ENCODE results near the gene KAT5.
A peak's percentile ranks its signal among the peaks of the same experiment; 100 is the strongest.
"Not testable (repeated sequence)": the region's sequence is repeated elsewhere in the genome, so short reads cannot be mapped to it uniquely, and the experiment has no call there.

The KAT5 gene

DNA sequence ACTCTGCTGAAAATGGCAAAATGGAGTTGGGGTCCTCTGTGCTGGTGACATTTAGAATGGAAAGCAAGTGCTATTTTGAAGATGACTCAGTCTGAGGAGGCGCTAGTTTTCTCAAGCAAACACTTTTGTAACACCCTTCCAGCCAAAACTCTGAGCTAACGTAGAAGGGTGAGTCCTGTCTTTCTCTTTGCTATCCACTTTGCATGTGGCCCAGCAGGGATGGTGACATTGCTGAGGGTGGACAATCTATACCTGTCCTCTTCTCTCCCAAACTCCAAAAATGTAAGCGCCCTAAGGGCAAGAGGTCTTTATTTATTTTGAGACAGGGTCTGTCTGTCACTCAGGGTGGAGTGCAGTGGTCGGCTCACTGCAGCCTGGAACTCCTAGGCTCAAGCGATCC, 3.6 kb upstream of the KAT5 start:
- DNase-seq (ENCODE audit: low read depth in 1 of 2, low spot score in 1 of 2): no peak

DNA sequence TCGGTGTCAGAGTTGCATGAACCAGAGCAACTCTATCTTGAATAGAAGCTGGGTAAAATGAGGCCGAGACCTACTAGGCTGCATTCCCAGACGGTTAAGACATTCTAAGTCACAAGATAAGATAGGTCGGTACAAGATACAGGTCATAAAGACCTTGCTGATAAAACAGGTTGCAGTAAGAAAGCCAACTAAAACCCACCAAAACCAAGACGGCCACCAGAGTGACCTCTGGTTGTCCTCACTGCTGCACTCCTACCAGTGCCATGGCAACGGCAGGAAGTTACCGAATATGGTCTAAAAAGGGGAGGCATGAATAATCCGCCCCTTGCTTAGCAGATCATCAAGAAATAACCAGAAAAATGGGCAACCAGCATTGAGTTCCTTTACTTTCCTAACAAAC, 2.4 kb upstream of the KAT5 start:
- DNase-seq (ENCODE audit: low read depth in 1 of 2, low spot score in 1 of 2): no peak

DNA sequence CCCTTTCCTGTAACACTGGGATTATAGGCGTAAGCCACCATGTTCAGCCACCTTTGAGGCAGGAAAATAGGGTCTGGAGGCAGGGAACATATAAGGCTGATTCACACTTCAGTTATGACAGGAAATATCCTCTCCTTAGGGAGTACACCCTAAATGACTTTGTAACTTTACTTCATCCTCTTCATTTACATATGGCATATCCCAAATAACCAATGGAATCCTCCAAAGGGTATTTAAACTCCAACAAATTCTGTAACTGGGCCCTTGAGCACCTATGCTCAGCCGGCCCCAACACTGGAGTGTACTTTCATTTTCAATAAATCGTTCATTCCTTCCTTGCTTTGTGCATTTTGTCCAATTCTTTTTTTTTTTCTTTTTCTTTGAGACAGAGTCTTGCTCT, 1.6 kb upstream of the KAT5 start:
- DNase-seq (ENCODE audit: low read depth in 1 of 2, low spot score in 1 of 2): no peak

DNA sequence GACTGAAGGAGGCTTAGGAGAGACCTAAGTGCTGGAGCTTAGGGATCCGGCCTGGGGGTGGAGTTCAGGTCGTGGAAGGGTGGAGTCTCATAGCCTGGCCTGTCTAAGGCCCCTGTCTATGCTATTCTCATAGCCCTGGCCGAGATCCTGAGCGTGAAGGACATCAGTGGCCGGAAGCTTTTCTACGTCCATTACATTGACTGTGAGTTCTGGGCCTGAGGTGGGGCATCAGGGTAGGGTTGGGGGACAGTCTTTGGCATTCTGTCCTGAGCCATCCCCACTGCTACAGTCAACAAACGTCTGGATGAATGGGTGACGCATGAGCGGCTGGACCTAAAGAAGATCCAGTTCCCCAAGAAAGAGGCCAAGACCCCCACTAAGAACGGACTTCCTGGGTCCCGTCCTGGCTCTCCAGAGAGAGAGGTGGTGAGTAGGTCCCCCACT, 603 bp downstream of the KAT5 start:
- DNase-seq (ENCODE audit: low read depth in 1 of 2, low spot score in 1 of 2): no peak

DNA sequence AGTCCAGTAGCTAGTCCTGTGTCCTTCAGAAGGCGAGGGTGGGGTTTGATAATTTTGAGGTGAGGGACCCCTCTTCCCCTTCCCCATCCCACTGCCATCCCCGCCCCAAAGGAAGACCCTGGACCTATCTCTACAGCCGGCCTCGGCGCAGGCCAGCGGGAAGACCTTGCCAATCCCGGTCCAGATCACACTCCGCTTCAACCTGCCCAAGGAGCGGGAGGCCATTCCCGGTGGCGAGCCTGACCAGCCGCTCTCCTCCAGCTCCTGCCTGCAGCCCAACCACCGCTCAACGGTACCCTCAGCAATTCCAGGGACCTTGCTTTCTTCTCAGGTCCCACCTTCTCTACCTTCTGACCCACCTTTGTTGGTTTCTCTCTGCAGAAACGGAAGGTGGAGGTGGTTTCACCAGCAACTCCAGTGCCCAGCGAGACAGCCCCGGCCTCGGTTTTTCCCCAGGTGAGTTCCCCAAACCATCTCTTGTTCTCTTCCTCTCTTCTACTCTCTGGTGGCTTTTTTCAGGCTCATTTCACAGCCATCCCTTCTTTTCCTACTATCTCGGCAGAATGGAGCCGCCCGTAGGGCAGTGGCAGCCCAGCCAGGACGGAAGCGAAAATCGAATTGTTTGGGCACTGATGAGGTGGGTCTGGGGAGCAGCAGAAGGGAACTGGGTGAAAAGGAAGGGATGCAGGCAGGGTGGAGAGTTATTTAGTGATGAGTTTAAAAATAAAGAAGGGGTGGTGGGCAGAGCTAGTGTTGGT, 1.3 kb downstream of the KAT5 start:
- no peak for DNase-seq (ENCODE audit: low read depth in 1 of 2, low spot score in 1 of 2)

DNA sequence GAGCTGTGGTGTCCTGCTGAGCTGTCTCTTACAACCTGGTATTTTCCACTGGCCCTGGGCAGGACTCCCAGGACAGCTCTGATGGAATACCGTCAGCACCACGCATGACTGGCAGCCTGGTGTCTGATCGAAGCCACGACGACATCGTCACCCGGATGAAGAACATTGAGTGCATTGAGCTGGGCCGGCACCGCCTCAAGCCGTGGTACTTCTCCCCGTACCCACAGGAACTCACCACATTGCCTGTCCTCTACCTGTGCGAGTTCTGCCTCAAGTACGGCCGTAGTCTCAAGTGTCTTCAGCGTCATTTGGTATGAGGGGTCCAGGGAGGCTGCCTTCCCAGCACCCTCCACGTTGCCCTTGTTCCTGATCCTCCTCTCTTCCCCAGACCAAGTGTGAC, 2.4 kb downstream of the KAT5 start:
- DNase-seq (ENCODE audit: low read depth in 1 of 2, low spot score in 1 of 2): no peak

DNA sequence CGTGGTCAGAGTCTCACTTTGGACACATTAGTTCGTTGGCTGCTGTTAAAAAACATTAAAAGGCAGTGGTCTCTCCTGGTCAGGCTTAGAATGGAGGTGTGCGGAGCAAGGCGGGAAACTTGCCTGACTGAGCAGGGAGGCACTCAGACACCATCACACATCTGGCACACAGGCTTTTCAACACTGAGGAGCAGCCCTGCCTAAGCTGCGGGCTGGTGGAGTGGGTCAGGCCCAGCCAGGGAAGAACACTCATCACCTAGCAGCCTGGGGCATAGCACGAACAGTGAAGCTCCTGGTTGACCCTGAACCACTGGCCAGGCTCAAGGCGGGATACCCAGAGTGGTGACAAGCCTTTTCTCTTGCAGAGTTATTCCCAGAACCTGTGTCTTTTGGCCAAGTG, 4.2 kb downstream of the KAT5 start:
- no peak for DNase-seq (ENCODE audit: low read depth in 1 of 2, low spot score in 1 of 2)

DNA sequence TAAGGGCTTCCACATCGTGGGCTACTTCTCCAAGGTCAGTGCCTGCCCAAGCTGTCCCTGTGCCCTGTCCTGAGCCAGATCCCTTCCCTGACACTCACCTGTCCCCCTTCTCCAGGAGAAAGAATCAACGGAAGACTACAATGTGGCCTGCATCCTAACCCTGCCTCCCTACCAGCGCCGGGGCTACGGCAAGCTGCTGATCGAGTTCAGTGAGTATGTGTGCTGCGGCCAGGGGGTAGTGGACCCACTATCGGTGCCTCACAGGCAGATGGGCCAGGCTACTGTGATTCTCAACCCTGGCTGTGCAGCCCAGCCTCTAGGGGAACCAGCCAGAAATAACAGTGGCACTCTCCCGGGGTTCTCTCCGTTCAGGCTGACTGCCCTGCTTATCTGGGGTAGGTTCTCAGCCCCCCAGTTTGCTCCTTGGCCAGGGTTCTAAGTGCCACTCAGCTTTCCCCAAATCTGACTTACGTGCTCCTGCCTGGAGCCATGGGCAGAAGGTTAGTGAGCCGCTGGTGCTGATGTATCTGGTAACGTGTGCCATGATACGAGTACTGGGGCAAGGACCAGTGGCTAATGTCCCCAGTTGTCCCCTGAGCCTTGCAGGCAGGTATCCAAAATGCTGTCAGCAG, 4.8 kb downstream of the KAT5 start:
- no peak for DNase-seq (ENCODE audit: low read depth in 1 of 2, low spot score in 1 of 2)

DNA sequence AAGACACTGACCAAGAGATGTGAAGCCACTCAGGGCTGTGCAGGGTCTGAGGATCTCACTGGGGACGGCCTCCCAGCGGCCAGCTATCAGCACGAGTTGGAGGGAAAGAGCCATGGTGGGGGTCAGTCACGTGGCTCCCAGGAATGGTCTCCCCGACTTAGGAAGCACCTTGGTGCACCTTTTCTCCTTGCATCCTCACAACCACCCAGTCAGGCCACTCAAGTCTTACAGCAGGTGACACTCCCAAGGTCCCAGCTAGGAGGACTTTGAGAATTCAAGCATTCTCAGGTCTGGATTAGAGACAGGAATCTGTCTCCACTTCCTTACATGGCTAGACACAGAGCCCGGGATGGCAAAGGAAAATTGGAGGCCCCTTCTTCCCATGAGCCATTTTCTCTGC, 5.9 kb downstream of the KAT5 start:
- no peak for DNase-seq (ENCODE audit: low read depth in 1 of 2, low spot score in 1 of 2)

DNA sequence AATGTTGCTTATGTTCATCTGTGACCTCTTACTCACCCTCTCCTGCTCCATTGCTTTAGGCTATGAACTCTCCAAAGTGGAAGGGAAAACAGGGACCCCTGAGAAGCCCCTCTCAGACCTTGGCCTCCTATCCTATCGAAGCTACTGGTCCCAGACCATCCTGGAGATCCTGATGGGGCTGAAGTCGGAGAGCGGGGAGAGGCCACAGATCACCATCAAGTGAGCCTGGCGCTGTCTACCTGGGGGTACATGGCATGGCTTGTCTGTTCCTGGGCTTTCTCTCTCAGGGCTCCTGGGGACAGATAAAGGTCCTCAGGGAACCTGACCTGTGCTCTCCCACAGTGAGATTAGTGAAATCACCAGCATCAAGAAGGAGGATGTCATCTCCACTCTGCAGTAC, 6.5 kb downstream of the KAT5 start:
- no peak for DNase-seq (ENCODE audit: low read depth in 1 of 2, low spot score in 1 of 2)

DNA sequence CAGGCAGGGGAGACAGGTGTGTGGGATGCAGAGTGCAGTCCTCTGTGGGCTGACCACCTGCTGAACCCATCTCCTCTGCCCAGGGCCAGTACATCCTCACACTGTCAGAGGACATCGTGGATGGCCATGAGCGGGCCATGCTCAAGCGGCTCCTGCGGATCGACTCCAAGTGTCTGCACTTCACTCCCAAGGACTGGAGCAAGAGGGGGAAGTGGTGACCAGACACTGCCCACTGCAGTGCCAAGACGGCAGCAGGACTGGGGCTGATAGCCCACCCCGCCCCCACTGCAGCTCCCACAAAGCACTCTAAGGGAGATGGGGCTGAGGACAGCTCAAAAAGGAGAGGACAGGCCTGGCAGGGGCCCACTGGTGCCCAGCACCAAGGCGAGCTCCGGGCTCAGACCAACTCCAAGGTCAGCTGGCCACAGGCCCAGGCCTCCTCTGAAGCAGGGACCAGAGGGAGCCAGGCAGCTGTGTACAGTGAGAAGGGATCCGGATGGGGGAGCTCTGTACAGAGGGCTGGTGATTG, 7.0 kb downstream of the KAT5 start:
- no peak for DNase-seq (ENCODE audit: low read depth in 1 of 2, low spot score in 1 of 2)

DNA sequence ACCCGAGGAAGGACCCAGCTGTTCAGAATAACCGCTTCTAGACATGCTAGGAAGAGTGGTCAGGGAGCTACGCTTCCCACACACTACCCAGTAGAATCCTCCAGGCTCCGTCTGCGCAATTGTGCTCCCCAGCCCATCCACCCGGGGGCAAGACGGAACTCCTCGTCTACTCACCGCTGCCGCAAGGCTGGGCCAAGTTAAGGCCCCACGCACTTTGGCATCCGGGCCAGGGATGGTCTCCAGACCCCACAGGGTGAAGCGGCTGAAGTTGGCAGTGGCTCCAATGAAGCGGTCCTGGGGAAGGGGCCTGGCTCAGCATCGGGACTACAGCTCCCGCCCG, 7.8 kb downstream of the KAT5 start:
- DNase-seq (ENCODE audit: low read depth in 1 of 2, low spot score in 1 of 2): peak in 1 of 2 donors; percentile 13

DNA sequence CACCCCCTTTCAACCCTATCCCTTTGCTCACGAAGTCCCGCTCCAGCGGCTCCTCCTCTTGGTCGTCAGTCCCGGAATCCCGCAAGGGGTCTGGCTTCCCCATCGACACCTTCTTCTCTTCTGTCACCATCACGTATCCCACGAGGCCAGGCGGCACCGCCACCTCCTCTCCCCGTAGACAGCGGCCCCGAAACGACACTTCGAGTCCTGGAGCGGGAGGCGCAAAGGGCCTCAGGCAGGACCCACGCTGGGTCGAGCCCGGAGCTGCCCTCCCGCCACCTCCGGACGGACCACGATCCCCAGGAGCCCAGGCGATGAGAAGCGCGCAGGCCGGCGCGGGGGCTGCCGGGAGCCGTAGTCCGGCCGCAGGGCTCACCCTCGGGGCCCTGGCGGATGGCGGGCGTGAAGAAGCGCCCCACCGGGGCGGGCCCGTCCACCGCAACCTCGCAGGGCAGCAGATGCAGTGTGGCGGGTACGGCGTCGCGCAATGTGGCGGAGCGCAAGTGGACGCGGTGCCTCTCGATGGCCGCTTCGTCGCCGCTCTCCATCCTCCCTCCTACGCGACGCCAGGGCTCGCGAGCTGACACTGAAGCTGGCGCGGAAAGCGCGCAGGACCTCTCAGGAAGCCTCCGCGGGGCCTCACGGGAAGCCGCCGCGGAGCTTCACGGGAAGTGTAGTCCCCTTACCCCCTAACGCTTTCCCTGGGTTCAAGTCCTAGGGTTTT, 8.3 kb downstream of the KAT5 start, which contains the start of gene RNASEH2C:
RNASEH2C (minus strand) TSS at position 588 of the 724 bp plus-strand sequence; CDS start at position 548, 40 bp downstream.
- peak; percentile 44 to 66 for DNase-seq (ENCODE audit: low read depth in 1 of 2, low spot score in 1 of 2)

DNA sequence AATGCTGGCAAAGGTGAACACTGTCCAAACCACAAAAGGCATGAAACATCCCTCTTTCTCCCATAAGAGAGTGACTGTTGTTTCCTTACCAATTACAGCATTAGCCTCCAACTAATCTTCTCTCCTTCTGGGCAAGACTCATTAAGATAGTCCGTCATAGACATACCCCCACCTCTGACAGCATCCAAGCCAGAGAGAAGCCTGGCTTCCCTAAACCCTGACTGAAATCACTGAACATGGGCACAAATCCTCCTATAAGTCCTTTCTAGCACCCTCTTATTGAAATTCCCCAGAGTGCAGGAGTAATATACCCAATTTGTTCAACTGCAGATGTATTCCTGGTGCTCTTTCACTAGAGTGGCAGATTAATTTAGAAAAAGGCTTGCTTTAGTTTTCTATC, 10.2 kb downstream of the KAT5 start:
- DNase-seq (ENCODE audit: low read depth in 1 of 2, low spot score in 1 of 2): no peak

DNA sequence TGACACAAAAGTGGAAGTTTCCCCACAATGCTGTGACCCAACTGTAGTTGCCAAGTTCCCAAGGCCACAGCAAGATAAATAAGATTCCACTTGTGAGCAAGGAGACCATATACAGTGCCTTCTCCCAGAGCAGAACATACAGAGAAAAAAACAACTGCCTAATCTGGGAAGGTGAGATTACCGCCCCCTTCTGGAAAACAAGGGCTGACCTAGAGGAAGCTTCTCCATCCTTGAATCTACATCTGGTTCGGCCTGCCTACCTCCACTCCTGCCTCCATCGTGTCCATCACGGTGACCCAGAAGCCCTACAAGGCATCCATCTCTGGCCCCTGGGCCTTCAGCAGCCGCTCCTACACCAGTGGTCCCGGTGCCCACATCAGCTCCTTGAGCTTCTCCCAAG, 14.6 kb downstream of the KAT5 start:
- no peak for DNase-seq (ENCODE audit: low read depth in 1 of 2, low spot score in 1 of 2)

DNA sequence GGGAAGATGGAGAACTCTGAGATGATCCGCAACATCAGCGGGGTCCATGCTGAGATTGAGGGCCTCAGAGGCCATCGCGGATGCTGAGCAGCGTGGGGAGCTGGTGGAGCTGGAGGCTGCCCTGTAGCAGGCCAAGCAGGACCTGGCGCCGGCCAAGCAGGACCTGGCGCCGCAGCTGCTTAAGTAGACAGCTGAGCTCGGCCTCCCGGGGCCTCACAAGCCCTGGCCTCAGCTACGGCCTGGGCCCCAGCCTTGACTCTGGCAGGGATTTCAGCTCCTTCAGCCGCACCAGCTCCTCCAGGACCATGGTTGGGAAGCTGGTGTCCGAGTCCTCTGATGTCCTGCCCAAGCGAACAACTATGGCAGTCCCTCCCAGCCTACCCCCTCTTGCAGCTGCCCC, 15.8 kb downstream of the KAT5 start:
- DNase-seq (ENCODE audit: low read depth in 1 of 2, low spot score in 1 of 2): no peak

DNA sequence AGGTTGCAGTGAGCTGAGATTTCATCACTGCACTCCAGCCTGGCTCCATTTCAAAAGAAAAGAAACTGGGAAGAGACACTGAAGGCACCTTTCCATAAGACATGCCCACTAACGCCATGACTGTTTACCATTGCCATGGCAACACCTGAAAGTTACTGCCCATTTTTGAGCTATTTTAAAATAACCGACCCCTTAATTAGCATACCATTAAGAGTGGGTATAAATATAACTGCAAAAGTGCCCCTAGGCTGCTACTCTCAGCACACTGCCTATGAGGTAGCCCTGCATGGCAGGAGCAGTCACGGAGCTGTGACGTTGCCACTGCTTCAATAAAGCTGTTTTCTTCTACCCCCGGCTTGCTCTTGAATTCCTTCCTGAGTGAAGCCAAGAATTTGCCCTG, 18.4 kb downstream of the KAT5 start:
- DNase-seq (ENCODE audit: low read depth in 1 of 2, low spot score in 1 of 2): no peak

DNA sequence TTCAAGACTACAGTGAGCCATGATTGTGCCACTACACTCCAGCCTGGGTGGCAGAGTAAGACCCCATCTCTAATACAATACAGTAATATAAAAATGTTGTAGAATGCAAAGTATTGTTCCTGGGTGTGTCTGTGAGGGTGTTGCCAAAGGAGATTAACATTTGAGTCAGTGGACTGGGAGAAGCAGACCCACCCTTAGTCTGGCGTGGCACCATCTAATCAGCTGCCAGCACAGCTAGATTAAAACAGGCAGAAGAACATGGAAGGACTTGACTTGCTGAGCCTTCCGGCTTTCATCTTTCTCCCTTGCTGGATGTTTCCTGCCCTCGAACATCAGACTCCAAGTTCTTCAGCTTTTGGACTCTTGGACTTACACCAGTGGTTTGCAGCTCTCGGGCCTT, 23.1 kb downstream of the KAT5 start:
- not testable (repeated sequence) for DNase-seq (ENCODE audit: low read depth in 1 of 2, low spot score in 1 of 2)

DNA sequence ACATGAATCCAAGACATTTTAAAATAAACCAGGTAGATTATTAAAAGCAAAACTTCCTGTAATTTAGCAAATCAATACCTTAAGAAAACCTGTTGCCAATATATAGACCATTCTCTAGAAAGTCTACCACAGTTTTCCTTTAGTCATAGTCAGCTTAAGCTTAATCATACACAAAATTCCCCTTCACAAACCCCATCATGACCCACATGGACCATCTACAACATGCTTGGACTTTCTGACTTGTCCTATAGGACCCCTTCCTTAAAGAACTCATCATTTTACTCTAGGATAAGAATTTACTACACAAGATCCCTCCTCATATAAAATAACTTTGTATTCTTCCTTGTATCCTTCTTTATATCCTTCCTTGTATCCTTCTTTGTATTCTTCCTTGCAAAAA, 24.8 kb downstream of the KAT5 start:
- no peak for DNase-seq (ENCODE audit: low read depth in 1 of 2, low spot score in 1 of 2)

DNA sequence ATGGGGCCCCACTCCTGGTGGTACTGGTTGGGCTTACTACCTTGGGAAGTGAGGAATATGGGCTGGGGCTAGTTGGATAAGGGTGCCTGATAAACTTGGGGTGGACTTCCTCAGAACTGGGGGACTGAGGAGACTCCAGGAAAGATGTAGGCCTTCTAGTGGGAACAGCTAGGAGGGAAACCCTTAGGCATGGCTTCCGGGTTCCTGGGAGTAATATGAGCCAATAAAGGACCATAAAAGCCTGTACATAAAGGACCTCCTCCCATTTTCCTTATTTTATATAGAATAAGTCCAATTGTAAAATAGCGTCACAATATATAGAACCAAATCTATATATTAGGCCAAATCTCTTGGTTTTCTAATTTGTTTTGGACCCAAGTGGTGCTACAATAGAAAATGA, 27.0 kb downstream of the KAT5 start:
- DNase-seq (ENCODE audit: low read depth in 1 of 2, low spot score in 1 of 2): no peak

DNA sequence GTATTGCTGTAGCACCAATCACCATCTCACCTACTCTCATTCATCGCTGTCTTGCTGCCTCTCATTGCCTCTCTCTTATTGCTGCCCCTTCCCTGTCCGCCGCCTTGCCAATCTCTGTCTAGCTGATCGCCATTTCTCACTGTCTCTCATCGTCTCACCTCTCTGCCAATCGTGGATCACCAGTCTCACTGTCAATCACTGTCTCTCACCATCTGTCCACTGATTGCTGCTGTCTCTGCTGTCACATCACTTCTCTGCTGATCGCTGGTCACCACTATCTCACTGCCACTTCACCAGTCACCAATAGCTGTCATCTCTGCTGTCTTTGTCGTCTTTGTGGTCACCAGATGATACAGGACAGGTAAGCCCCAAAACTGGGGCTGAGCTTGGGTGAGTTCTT, 29.1 kb downstream of the KAT5 start:
- no peak for DNase-seq (ENCODE audit: low read depth in 1 of 2, low spot score in 1 of 2)

DNA sequence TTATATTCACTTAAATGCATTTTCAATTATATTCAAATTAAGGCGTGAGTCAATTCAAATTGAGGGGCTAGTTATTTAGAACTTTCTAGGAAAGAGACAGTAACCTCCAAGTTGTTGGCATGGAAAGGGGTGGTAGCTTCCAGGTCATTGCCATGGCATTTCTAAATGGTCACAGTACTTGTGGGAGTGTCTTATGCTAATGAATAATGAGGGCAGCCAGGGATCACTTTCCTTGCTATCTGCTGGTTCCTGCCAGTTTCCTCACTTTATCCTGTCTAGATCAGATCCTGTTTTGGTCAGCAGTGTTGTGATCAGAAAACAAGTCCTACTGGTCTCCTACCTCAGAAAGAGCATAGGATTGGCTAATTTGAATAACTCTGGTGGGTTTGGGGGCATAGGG, 30.3 kb downstream of the KAT5 start:
- no peak for DNase-seq (ENCODE audit: low read depth in 1 of 2, low spot score in 1 of 2)

Measured in stimulated activated CD4-positive, alpha-beta T cell treated with anti-CD3 and anti-CD28 coated beads, Interleukin-15, amount 100 ng/mL, for 1 hour (primary cell).